Measurements from ENCODE around the gene LETM1. TPM values are rescaled to one million over a fixed set of nuclear protein-coding genes. Genes with fewer than 3 reads are reported as not detected.
A peak's percentile ranks its signal among the peaks of the same experiment; 100 is the strongest.
"Not testable (repeated sequence)": the region's sequence is repeated elsewhere in the genome, so short reads cannot be mapped to it uniquely, and the experiment has no call there.

Gene LETM1
- total and polyA plus RNA-seq, 2 donors from 2014 or later: 20.0 to 46.4 TPM

DNA sequence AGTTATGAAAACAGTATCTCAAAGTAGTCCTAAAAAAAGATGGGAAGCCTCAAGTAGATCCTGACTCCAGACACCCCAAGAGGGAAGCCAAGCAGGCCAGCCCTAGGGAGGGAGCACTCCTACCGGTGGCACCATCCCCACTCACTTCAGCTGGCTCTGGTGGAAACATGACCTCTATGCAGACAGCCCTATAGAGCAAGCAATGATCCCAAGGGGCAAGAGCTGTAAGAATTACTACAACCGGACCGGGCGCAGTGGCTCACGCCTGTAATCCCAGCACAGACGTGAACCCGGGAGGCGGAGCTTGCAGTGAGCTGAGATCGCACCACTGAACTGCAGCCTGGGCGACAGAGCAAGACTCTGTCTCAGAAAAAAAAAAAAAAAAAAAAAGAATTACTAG lies 5.7 kb downstream of the LETM1 start:
- H3K9me3 ChIP-seq (ENCODE audit: control insufficient read depth in 2 of 3, insufficient read depth in 1 of 3, low read length in 3 of 3): no peaks in the 10 kb centered on the region
- no peaks in the 10 kb centered on the region for H3K27me3 ChIP-seq (ENCODE audit: control insufficient read depth, insufficient read depth, low read length)
- intact Hi-C loops (cut with DNase I): no loop called here
- TF ChIP-seq, protein P1, sequence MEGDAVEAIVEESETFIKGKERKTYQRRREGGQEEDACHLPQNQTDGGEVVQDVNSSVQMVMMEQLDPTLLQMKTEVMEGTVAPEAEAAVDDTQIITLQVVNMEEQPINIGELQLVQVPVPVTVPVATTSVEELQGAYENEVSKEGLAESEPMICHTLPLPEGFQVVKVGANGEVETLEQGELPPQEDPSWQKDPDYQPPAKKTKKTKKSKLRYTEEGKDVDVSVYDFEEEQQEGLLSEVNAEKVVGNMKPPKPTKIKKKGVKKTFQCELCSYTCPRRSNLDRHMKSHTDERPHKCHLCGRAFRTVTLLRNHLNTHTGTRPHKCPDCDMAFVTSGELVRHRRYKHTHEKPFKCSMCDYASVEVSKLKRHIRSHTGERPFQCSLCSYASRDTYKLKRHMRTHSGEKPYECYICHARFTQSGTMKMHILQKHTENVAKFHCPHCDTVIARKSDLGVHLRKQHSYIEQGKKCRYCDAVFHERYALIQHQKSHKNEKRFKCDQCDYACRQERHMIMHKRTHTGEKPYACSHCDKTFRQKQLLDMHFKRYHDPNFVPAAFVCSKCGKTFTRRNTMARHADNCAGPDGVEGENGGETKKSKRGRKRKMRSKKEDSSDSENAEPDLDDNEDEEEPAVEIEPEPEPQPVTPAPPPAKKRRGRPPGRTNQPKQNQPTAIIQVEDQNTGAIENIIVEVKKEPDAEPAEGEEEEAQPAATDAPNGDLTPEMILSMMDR (IDR thresholded peaks at IDR 0.05; ENCODE audit: borderline replicate concordance, extremely low read depth, insufficient read depth): no peak
- H3K27ac ChIP-seq (ENCODE audit: low read depth in 2 of 2, low read length in 2 of 2): peak overlapping the region; percentile 9 to 53
- H3K36me3 ChIP-seq (ENCODE audit: control insufficient read depth in 2 of 3, insufficient read depth in 3 of 3, low read length in 3 of 3): peaks cover 0 to 8% (median 2%) of the 10 kb centered on the region in 3 donors
- DNase-seq: no peak
- no peak overlapping the region for H3K9ac ChIP-seq (ENCODE audit: low read length in 3 of 3)
- H3K4me1 ChIP-seq (ENCODE audit: control insufficient read depth in 2 of 3, insufficient read depth in 2 of 3, low read depth in 1 of 3, low read length in 3 of 3): peaks cover 0 to 31% (median 7%) of the 10 kb centered on the region in 3 donors
- no peak for FAIRE-seq
- no peak overlapping the region for H3K4me3 ChIP-seq (ENCODE audit: low read length in 3 of 3)

DNA sequence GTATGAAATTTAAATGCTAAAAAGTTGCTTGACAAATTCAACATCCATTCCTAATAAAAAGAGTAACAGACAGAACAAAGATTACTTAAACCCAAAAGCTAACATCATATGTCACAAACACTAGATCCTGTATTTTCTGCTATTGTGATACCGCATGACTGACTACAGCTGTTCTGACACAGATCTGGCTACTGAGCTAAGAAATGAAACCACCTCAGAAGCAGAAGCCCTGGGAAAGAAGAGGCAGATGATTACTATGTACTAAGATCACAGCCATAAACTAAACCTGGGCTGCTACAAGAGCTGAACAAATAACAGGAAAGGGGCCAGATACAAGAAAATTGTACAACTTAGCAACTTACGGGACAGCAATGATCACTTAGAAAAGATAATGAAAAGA lies 9.4 kb downstream of the LETM1 start:
- H3K4me3 ChIP-seq (ENCODE audit: low read length in 3 of 3): no peak overlapping the region
- FAIRE-seq: no peak
- H3K4me1 ChIP-seq (ENCODE audit: control insufficient read depth in 2 of 3, insufficient read depth in 2 of 3, low read depth in 1 of 3, low read length in 3 of 3): peaks cover 0 to 28% (median 14%) of the 10 kb centered on the region in 3 donors
- H3K36me3 ChIP-seq (ENCODE audit: control insufficient read depth in 2 of 3, insufficient read depth in 3 of 3, low read length in 3 of 3): peaks cover 0 to 9% (median 6%) of the 10 kb centered on the region in 3 donors
- no peak overlapping the region for H3K27ac ChIP-seq (ENCODE audit: low read depth in 2 of 2, low read length in 2 of 2)
- TF ChIP-seq, protein P1 (IDR thresholded peaks at IDR 0.05; ENCODE audit: borderline replicate concordance, extremely low read depth, insufficient read depth): no peak
- no peak for DNase-seq
- no peaks in the 10 kb centered on the region for H3K27me3 ChIP-seq (ENCODE audit: control insufficient read depth, insufficient read depth, low read length)
- intact Hi-C loops (cut with DNase I): no loop called here
- H3K9ac ChIP-seq (ENCODE audit: low read length in 3 of 3): no peak overlapping the region
- H3K9me3 ChIP-seq (ENCODE audit: control insufficient read depth in 2 of 3, insufficient read depth in 1 of 3, low read length in 3 of 3): no peaks in the 10 kb centered on the region

DNA sequence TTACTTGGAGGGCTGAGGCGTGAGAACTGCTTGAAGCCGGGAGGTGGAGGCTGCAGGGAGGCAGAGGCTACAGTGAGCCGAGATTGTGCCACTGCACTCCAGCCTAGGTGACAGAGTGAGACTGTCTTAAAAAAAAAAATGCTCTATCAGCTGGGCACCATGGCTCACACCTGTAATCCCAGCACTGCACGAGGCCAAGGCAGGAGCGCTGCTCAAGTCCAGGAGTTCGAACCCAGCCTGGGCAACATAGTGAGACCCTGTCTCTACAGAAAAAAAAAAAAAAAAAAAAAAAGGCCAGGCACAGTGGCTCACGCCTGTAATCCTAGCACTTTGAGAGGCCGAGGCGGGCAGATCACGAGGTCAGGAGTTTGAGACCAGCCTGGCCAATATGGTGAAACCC lies 11.3 kb downstream of the LETM1 start:
- H3K27me3 ChIP-seq (ENCODE audit: control insufficient read depth, insufficient read depth, low read length); H3K27ac ChIP-seq (ENCODE audit: low read depth in 2 of 2, low read length in 2 of 2); FAIRE-seq; H3K4me3 ChIP-seq (ENCODE audit: low read length in 3 of 3); intact Hi-C loops (cut with DNase I); H3K9ac ChIP-seq (ENCODE audit: low read length in 3 of 3); DNase-seq; H3K9me3 ChIP-seq (ENCODE audit: control insufficient read depth in 2 of 3, insufficient read depth in 1 of 3, low read length in 3 of 3): not testable (repeated sequence)
- peaks cover 0 to 23% (median 7%) of the 10 kb centered on the region in 3 donors for H3K36me3 ChIP-seq (ENCODE audit: control insufficient read depth in 2 of 3, insufficient read depth in 3 of 3, low read length in 3 of 3)
- peaks cover 0 to 18% (median 13%) of the 10 kb centered on the region in 3 donors for H3K4me1 ChIP-seq (ENCODE audit: control insufficient read depth in 2 of 3, insufficient read depth in 2 of 3, low read depth in 1 of 3, low read length in 3 of 3)

DNA sequence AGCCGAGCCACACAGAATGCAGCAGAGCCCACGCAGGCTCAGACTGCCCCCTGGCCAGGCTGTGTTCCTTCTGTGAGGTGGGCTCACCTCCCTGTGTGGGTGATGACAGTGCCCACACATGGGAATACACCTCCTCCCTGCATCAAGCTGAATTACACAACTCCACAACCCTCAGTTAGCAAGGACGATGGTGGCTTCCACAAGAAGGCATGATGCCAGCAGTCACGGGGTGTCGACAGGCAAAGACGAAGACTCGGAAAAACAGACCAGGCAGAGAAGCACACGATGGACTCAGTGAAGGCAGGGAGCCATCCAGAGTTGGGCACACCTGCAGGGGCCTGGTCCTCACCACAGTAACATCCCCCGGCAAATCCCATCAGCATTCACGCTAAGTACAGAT lies 12.1 kb downstream of the LETM1 start:
- peaks cover 0 to 18% (median 13%) of the 10 kb centered on the region in 3 donors for H3K4me1 ChIP-seq (ENCODE audit: control insufficient read depth in 2 of 3, insufficient read depth in 2 of 3, low read depth in 1 of 3, low read length in 3 of 3)
- TF ChIP-seq, protein P1 (IDR thresholded peaks at IDR 0.05; ENCODE audit: borderline replicate concordance, extremely low read depth, insufficient read depth): no peak
- H3K27ac ChIP-seq (ENCODE audit: low read depth in 2 of 2, low read length in 2 of 2): no peak overlapping the region
- FAIRE-seq (no peak), DNase-seq (no peak)
- intact Hi-C loops (cut with DNase I): no loop called here
- H3K27me3 ChIP-seq (ENCODE audit: control insufficient read depth, insufficient read depth, low read length): no peaks in the 10 kb centered on the region
- H3K36me3 ChIP-seq (ENCODE audit: control insufficient read depth in 2 of 3, insufficient read depth in 3 of 3, low read length in 3 of 3): peaks cover 0 to 29% (median 12%) of the 10 kb centered on the region in 3 donors
- no peak overlapping the region for H3K4me3 ChIP-seq (ENCODE audit: low read length in 3 of 3)
- no peak overlapping the region for H3K9ac ChIP-seq (ENCODE audit: low read length in 3 of 3)
- H3K9me3 ChIP-seq (ENCODE audit: control insufficient read depth in 2 of 3, insufficient read depth in 1 of 3, low read length in 3 of 3): no peaks in the 10 kb centered on the region

All from kidney (tissue), 14 donors.